Measurements from ENCODE around the gene ALAD. TPM values are rescaled to one million over a fixed set of nuclear protein-coding genes. Genes with fewer than 3 reads are reported as not detected.
"Not testable (repeated sequence)": the region's sequence is repeated elsewhere in the genome, so short reads cannot be mapped to it uniquely, and the experiment has no call there.

The ALAD gene
- total and polyA plus RNA-seq, 2 experiments from 2014 or later = 13.7 to 18.7 TPM

DNA sequence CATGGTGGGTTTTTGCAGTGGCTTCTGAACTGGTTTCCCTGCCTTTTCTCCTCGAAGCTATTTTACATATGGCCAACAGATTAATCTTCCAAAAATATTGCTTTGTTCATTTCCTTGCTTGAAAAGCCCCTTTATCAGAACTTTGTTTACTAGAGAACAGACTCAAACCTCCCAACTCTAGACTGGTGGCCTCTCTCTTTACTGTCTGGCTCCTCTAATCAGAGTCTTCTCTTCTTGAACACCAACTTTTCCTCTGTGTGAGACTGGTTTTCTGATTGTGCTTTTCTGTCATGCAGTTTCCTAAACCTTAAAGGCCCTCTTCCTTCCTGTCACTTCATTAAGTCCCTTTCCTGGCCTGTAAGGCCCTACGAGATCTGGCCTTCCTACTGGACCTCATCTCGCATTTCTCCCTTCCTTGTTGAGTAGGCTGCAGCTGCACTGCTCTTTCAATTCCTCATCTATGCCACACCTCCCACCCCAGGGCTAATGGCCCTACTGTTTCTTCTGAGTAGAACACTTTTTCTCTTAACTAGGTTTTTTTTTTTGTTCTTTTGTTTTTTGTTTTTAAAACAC, 15.2 kb upstream of the ALAD start:
- no peak overlapping the region for H3K4me3 ChIP-seq
- no peaks in the 10 kb centered on the region for H3K9me2 ChIP-seq (ENCODE audit: insufficient read depth)
- DNase-seq = no peak
- H3K36me3 ChIP-seq (ENCODE audit: low read depth) = no peaks in the 10 kb centered on the region
- no peak overlapping the region for H3K9ac ChIP-seq
- H3F3A ChIP-seq (ENCODE audit: insufficient read depth) = no peaks in the 10 kb centered on the region
- H3K4me1 ChIP-seq (ENCODE audit: insufficient read depth) = peaks cover 3% of the 10 kb centered on the region
- H4K20me1 ChIP-seq (ENCODE audit: insufficient read depth) = no peaks in the 10 kb centered on the region
- H3K4me2 ChIP-seq (ENCODE audit: unreplicated experiment) = no peak overlapping the region
- H3K27ac ChIP-seq = no peak overlapping the region
- no peak for TF ChIP-seq EZH2phosphoT487 (IDR thresholded peaks at IDR 0.05; ENCODE audit: insufficient read depth, low read depth)
- no peak for TF ChIP-seq EZH2 (IDR thresholded peaks at IDR 0.05; ENCODE audit: insufficient read depth, poor library complexity, severe bottlenecking)
- no peaks in the 10 kb centered on the region for H3K79me2 ChIP-seq (ENCODE audit: insufficient read depth)
- in situ Hi-C loops (cut with MboI) = no loop called here
- H3K27me3 ChIP-seq (replicated peaks; ENCODE audit: insufficient read depth) = no peaks in the 10 kb centered on the region
- no peaks in the 10 kb centered on the region for H3K9me3 ChIP-seq (ENCODE audit: low read depth)
- peak overlapping the region; percentile 60; the same call in 1 of the 2 replicates for H2AFZ ChIP-seq
- WGBS, 2 experiments (ENCODE audit: low coverage in 1 of 2, low lambda C conversion rate in 2 of 2, missing lambda C conversion rate in 2 of 2) = 50 to 53% methylated on average over 3 of the region's 3 CpGs

DNA sequence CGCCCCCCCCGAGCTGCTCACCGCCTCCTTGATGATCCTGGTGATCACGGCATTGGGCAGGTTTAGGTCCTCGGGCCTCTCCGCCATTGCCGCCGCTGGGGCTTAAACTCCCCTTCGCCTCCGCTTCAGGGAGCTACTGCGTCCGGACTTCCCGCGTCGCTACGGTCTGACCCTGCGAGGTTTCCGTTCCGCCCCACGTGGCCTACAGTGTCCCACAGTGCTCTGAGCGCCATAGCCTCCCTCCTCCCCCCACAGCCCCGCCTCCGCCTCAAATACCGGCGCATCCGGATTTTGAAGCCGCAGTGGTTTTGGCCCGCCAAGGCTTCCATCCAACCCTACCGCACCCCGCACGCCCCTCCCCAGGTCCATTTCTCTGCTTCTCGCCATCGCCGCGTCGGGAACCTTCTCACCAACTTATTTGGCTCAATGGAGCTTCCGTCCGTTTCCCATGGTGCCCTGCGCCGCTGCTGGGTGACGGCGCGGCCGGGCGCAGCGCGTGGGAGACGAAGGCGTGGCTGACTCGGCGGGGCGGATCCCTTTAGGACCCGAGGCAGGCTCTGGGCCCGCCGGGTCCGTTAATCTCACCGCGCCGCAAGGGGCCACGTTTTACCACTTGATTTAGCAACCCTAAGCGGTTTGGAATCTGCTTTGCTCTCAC, 9.3 kb upstream of the ALAD start, which contains the start of the genes C9orf43 and POLE3:
C9orf43 (plus strand) TSS at position 541 of the 658 bp plus-strand sequence. CDS start 2,747 bp downstream, outside the sequence.
POLE3 (minus strand) TSS at position 469 of the 658 bp plus-strand sequence; CDS start at position 87, 382 bp downstream.
- WGBS, 2 experiments (ENCODE audit: low coverage in 1 of 2, low lambda C conversion rate in 2 of 2, missing lambda C conversion rate in 2 of 2) = 1 to 2% methylated on average over 50 to 56 of the region's 61 CpGs
- no peaks in the 10 kb centered on the region for H4K20me1 ChIP-seq (ENCODE audit: insufficient read depth)
- H3K4me2 ChIP-seq (ENCODE audit: unreplicated experiment) = peak within 1 kb of the TSS; percentile 91
- H3K4me3 ChIP-seq = peak within 1 kb of the TSS; percentile 84
- H3F3A ChIP-seq (ENCODE audit: insufficient read depth) = peaks cover 31% of the 10 kb centered on the region
- H3K4me1 ChIP-seq (ENCODE audit: insufficient read depth) = peaks cover 7% of the 10 kb centered on the region
- peak within 1 kb of the TSS; percentile 98 for H3K9ac ChIP-seq
- peak within 1 kb of the TSS; percentile 95 for H3K27ac ChIP-seq
- TF ChIP-seq EZH2 (IDR thresholded peaks at IDR 0.05; ENCODE audit: insufficient read depth, poor library complexity, severe bottlenecking) = no peak
- no peak for TF ChIP-seq EZH2phosphoT487 (IDR thresholded peaks at IDR 0.05; ENCODE audit: insufficient read depth, low read depth)
- H3K79me2 ChIP-seq (ENCODE audit: insufficient read depth) = peaks cover 34% of the 10 kb centered on the region
- H3K9me3 ChIP-seq (ENCODE audit: low read depth) = no peaks in the 10 kb centered on the region
- H2AFZ ChIP-seq = peak within 1 kb of the TSS; percentile 95
- H3K36me3 ChIP-seq (ENCODE audit: low read depth) = peaks cover 9% of the 10 kb centered on the region; the same call in 1 of the 2 replicates
- in situ Hi-C loops (cut with MboI) = no loop called here
- no peaks in the 10 kb centered on the region for H3K27me3 ChIP-seq (replicated peaks; ENCODE audit: insufficient read depth)
- peak; percentile 99 for DNase-seq
- no peaks in the 10 kb centered on the region for H3K9me2 ChIP-seq (ENCODE audit: insufficient read depth)

GRCh38 chr9:113409883-113410206, 8.8 kb upstream of the ALAD start:
- in situ Hi-C loops (cut with MboI) = no loop called here
- Histone ChIP-seq H3K4me1 (ENCODE audit: insufficient read depth) (peaks cover 7% of the 10 kb centered on the region), H3F3A (ENCODE audit: insufficient read depth) (peaks cover 31% of the 10 kb centered on the region), H3K27ac (peak overlapping the region; percentile 95), H2AFZ (peak overlapping the region; percentile 95), H3K9me3 (ENCODE audit: low read depth) (no peaks in the 10 kb centered on the region), H3K27me3 (replicated peaks; ENCODE audit: insufficient read depth) (no peaks in the 10 kb centered on the region), H3K79me2 (ENCODE audit: insufficient read depth) (peaks cover 34% of the 10 kb centered on the region), H3K4me3 (peak overlapping the region; percentile 84), H3K9ac (peak overlapping the region; percentile 98), H4K20me1 (ENCODE audit: insufficient read depth) (no peaks in the 10 kb centered on the region), H3K4me2 (ENCODE audit: unreplicated experiment) (peak overlapping the region; percentile 91), H3K9me2 (ENCODE audit: insufficient read depth) (no peaks in the 10 kb centered on the region), H3K36me3 (ENCODE audit: low read depth) (peaks cover 9% of the 10 kb centered on the region; the same call in 1 of the 2 replicates)
- no peak for DNase-seq
- TF ChIP-seq EZH2phosphoT487 (IDR thresholded peaks at IDR 0.05; ENCODE audit: insufficient read depth, low read depth) = no peak
- TF ChIP-seq EZH2 (IDR thresholded peaks at IDR 0.05; ENCODE audit: insufficient read depth, poor library complexity, severe bottlenecking) = no peak
- 0 to 2% methylated on average over 14 to 16 of the region's 20 CpGs for WGBS, 2 experiments (ENCODE audit: low coverage in 1 of 2, low lambda C conversion rate in 2 of 2, missing lambda C conversion rate in 2 of 2)

- no peak for TF ChIP-seq EZH2phosphoT487 (IDR thresholded peaks at IDR 0.05; ENCODE audit: insufficient read depth, low read depth)
- TF ChIP-seq EZH2 (IDR thresholded peaks at IDR 0.05; ENCODE audit: insufficient read depth, poor library complexity, severe bottlenecking) = no peak
- H3K9ac ChIP-seq = peak overlapping the region; percentile 98
- no peaks in the 10 kb centered on the region for H3K9me3 ChIP-seq (ENCODE audit: low read depth)
- no peaks in the 10 kb centered on the region for H3K27me3 ChIP-seq (replicated peaks; ENCODE audit: insufficient read depth)
- in situ Hi-C loops (cut with MboI) = no loop called here
- no peaks in the 10 kb centered on the region for H3K9me2 ChIP-seq (ENCODE audit: insufficient read depth)
- H3K4me1 ChIP-seq (ENCODE audit: insufficient read depth) = peaks cover 7% of the 10 kb centered on the region
- H4K20me1 ChIP-seq (ENCODE audit: insufficient read depth) = no peaks in the 10 kb centered on the region
- H3K79me2 ChIP-seq (ENCODE audit: insufficient read depth) = peaks cover 34% of the 10 kb centered on the region
- 13 to 14% methylated on average over 10 of the region's 10 CpGs for WGBS, 2 experiments (ENCODE audit: low coverage in 1 of 2, low lambda C conversion rate in 2 of 2, missing lambda C conversion rate in 2 of 2)
- peak overlapping the region; percentile 95 for H2AFZ ChIP-seq
- peak overlapping the region; percentile 84 for H3K4me3 ChIP-seq
- H3K4me2 ChIP-seq (ENCODE audit: unreplicated experiment) = peak overlapping the region; percentile 91
- H3K27ac ChIP-seq = peak overlapping the region; percentile 95
- peaks cover 31% of the 10 kb centered on the region for H3F3A ChIP-seq (ENCODE audit: insufficient read depth)
- H3K36me3 ChIP-seq (ENCODE audit: low read depth) = peaks cover 9% of the 10 kb centered on the region; the same call in 1 of the 2 replicates
- peak; percentile 44 for DNase-seq
Observed at GRCh38 chr9:113409481-113409880, 8.4 kb upstream of the ALAD start.

DNA sequence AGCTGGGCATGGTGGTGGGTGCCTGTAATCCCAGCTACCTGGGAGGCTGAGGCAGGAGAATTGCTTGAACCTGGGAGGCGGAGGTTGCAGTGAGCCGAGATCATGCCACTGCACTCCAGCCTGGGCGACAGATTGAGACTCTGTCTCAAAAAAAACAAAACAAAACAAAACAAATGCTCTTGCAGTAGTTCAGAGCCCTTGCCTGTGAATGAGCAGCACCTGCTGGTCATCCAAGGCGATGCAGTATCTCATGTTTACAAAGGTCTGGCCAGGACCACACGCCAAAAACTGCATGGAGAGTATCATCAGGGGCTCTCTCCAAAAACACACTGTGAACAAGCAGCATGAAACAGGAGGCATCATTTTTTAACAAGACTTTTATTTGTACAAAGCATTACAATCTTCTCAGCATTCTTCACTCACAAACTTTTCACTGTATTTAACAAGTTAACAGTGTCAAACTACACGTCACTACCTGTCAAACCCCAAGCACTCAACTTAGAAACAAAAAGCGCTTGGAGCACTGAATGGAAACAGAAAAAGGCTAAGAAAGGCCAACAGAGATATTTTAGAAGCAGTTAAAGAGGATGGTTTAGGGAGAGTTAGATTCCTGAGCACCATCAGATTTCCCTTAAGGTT, 5.9 kb upstream of the ALAD start:
- H3K9me2 ChIP-seq (ENCODE audit: insufficient read depth); H4K20me1 ChIP-seq (ENCODE audit: insufficient read depth); H3K4me2 ChIP-seq (ENCODE audit: unreplicated experiment); H2AFZ ChIP-seq; H3K9me3 ChIP-seq (ENCODE audit: low read depth); H3K4me3 ChIP-seq; H3K27me3 ChIP-seq (replicated peaks; ENCODE audit: insufficient read depth); H3K36me3 ChIP-seq (ENCODE audit: low read depth); H3K4me1 ChIP-seq (ENCODE audit: insufficient read depth); in situ Hi-C loops (cut with MboI): not testable (repeated sequence)
- peak; percentile 87 for DNase-seq
- 28 to 38% methylated on average over 6 to 7 of the region's 7 CpGs for WGBS, 2 experiments (ENCODE audit: low coverage in 1 of 2, low lambda C conversion rate in 2 of 2, missing lambda C conversion rate in 2 of 2)
- Histone ChIP-seq H3K27ac (peak overlapping the region; percentile 37; the same call in 1 of the 2 replicates), H3K9ac (0 out of 2 replicates have a peak overlapping the region, but pooled peaks have one; percentile 28), H3F3A (ENCODE audit: insufficient read depth) (peaks cover 31% of the 10 kb centered on the region), H3K79me2 (ENCODE audit: insufficient read depth) (peaks cover 34% of the 10 kb centered on the region)

- H3K4me3 ChIP-seq; H3K9me2 ChIP-seq (ENCODE audit: insufficient read depth); H3K4me1 ChIP-seq (ENCODE audit: insufficient read depth); H3K9me3 ChIP-seq (ENCODE audit: low read depth); H3K4me2 ChIP-seq (ENCODE audit: unreplicated experiment); H4K20me1 ChIP-seq (ENCODE audit: insufficient read depth); DNase-seq; in situ Hi-C loops (cut with MboI); H2AFZ ChIP-seq; H3K27me3 ChIP-seq (replicated peaks; ENCODE audit: insufficient read depth); H3K36me3 ChIP-seq (ENCODE audit: low read depth): not testable (repeated sequence)
- WGBS, 2 experiments (ENCODE audit: low coverage in 1 of 2, low lambda C conversion rate in 2 of 2, missing lambda C conversion rate in 2 of 2) = 95% methylated on average over 9 of the region's 9 CpGs
- H3K79me2 ChIP-seq (ENCODE audit: insufficient read depth) = peaks cover 34% of the 10 kb centered on the region
- H3F3A ChIP-seq (ENCODE audit: insufficient read depth) = peaks cover 35% of the 10 kb centered on the region
- 0 out of 2 replicates have a peak overlapping the region, but pooled peaks have one; percentile 28 for H3K9ac ChIP-seq
- peak overlapping the region; percentile 37; the same call in 1 of the 2 replicates for H3K27ac ChIP-seq
Observed at GRCh38 chr9:113406353-113406752, 5.3 kb upstream of the ALAD start.

Measured in GM23248 (cell line).